ENCODE measurements around the gene CCDC60. TPM values are rescaled to one million over a fixed set of nuclear protein-coding genes. Genes with fewer than 3 reads are reported as not detected.

The CCDC60 gene
- total and polyA plus RNA-seq, 2 of the 13 experiments (the other 11 are each of a cell fraction or from before 2014, with no cell fraction given), result not detected

DNA sequence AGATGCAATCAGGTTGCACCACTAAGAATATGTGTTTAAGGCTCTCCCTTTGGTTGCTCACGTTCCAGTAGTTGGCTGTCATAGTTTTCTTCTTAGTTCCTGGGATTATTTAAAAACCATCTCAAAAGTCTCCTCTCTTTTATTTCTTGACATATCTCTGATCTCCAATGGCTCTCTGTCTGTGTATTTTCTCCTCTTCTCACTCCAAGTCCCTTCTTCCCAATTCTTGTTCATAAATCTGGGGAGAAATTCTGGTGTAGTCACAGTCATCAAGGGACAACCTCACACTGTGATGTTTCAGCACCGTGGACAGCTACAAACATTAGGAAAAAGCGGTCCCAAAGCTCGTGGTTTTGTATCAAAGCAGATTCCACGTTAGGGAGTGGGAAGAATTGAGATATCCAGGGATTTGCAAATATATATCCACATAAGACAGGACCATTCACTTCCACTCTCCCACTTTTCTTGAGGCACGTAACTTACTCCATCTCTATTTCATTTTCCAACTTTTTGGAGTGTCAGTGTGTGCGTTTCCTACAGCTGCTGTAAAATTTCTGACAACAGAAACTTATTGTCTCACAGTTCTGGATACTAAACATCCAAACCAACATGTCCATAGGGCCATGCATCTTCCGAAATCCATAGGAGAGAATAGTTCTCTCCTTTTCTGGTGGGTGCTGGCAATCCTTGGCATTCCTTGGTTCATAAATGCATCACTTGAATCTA, 178.4 kb downstream of the CCDC60 start (continued):
- TF ChIP-seq, protein P1, sequence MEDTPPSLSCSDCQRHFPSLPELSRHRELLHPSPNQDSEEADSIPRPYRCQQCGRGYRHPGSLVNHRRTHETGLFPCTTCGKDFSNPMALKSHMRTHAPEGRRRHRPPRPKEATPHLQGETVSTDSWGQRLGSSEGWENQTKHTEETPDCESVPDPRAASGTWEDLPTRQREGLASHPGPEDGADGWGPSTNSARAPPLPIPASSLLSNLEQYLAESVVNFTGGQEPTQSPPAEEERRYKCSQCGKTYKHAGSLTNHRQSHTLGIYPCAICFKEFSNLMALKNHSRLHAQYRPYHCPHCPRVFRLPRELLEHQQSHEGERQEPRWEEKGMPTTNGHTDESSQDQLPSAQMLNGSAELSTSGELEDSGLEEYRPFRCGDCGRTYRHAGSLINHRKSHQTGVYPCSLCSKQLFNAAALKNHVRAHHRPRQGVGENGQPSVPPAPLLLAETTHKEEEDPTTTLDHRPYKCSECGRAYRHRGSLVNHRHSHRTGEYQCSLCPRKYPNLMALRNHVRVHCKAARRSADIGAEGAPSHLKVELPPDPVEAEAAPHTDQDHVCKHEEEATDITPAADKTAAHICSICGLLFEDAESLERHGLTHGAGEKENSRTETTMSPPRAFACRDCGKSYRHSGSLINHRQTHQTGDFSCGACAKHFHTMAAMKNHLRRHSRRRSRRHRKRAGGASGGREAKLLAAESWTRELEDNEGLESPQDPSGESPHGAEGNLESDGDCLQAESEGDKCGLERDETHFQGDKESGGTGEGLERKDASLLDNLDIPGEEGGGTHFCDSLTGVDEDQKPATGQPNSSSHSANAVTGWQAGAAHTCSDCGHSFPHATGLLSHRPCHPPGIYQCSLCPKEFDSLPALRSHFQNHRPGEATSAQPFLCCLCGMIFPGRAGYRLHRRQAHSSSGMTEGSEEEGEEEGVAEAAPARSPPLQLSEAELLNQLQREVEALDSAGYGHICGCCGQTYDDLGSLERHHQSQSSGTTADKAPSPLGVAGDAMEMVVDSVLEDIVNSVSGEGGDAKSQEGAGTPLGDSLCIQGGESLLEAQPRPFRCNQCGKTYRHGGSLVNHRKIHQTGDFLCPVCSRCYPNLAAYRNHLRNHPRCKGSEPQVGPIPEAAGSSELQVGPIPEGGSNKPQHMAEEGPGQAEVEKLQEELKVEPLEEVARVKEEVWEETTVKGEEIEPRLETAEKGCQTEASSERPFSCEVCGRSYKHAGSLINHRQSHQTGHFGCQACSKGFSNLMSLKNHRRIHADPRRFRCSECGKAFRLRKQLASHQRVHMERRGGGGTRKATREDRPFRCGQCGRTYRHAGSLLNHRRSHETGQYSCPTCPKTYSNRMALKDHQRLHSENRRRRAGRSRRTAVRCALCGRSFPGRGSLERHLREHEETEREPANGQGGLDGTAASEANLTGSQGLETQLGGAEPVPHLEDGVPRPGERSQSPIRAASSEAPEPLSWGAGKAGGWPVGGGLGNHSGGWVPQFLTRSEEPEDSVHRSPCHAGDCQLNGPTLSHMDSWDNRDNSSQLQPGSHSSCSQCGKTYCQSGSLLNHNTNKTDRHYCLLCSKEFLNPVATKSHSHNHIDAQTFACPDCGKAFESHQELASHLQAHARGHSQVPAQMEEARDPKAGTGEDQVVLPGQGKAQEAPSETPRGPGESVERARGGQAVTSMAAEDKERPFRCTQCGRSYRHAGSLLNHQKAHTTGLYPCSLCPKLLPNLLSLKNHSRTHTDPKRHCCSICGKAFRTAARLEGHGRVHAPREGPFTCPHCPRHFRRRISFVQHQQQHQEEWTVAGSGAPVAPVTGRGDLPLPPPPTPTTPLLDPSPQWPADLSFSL (CRISPR knock-in tag; IDR thresholded peaks at IDR 0.05), result no peak
- TF ChIP-seq ZSCAN22 (CRISPR knock-in tag; IDR thresholded peaks at IDR 0.05), result no peak
- no peak for TF ChIP-seq SOX13 (IDR thresholded peaks at IDR 0.05)
- TF ChIP-seq SOX13 (CRISPR knock-in tag; conservative IDR thresholded peaks at IDR 0.05 in 1 of 2, IDR thresholded peaks at IDR 0.05 in 1 of 2), result peak in 1 of 2 experiments; percentile 15; a peak in 1 of 4 replicates
- TF ChIP-seq, protein P2, sequence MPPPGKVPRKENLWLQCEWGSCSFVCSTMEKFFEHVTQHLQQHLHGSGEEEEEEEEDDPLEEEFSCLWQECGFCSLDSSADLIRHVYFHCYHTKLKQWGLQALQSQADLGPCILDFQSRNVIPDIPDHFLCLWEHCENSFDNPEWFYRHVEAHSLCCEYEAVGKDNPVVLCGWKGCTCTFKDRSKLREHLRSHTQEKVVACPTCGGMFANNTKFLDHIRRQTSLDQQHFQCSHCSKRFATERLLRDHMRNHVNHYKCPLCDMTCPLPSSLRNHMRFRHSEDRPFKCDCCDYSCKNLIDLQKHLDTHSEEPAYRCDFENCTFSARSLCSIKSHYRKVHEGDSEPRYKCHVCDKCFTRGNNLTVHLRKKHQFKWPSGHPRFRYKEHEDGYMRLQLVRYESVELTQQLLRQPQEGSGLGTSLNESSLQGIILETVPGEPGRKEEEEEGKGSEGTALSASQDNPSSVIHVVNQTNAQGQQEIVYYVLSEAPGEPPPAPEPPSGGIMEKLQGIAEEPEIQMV (CRISPR knock-in tag; IDR thresholded peaks at IDR 0.05; ENCODE audit: low read depth), result no peak
- TF ChIP-seq ELF3 (CRISPR knock-in tag; IDR thresholded peaks at IDR 0.05), result no peak
- no peak for TF ChIP-seq SMAD1 (CRISPR knock-in tag; IDR thresholded peaks at IDR 0.05; ENCODE audit: borderline replicate concordance, low read depth)
- TF ChIP-seq ZNF335 (CRISPR knock-in tag; IDR thresholded peaks at IDR 0.05), result no peak
- no peak for TF ChIP-seq ZNF619 (CRISPR knock-in tag; IDR thresholded peaks at IDR 0.05)
- no peak for TF ChIP-seq HDAC2 (CRISPR knock-in tag; IDR thresholded peaks at IDR 0.05)
- TF ChIP-seq ZIK1 (CRISPR knock-in tag; IDR thresholded peaks at IDR 0.05; ENCODE audit: borderline replicate concordance, low read depth), result no peak
- peak; percentile 96 for TF ChIP-seq MIER2 (CRISPR knock-in tag; IDR thresholded peaks at IDR 0.05)
- TF ChIP-seq, protein P3, sequence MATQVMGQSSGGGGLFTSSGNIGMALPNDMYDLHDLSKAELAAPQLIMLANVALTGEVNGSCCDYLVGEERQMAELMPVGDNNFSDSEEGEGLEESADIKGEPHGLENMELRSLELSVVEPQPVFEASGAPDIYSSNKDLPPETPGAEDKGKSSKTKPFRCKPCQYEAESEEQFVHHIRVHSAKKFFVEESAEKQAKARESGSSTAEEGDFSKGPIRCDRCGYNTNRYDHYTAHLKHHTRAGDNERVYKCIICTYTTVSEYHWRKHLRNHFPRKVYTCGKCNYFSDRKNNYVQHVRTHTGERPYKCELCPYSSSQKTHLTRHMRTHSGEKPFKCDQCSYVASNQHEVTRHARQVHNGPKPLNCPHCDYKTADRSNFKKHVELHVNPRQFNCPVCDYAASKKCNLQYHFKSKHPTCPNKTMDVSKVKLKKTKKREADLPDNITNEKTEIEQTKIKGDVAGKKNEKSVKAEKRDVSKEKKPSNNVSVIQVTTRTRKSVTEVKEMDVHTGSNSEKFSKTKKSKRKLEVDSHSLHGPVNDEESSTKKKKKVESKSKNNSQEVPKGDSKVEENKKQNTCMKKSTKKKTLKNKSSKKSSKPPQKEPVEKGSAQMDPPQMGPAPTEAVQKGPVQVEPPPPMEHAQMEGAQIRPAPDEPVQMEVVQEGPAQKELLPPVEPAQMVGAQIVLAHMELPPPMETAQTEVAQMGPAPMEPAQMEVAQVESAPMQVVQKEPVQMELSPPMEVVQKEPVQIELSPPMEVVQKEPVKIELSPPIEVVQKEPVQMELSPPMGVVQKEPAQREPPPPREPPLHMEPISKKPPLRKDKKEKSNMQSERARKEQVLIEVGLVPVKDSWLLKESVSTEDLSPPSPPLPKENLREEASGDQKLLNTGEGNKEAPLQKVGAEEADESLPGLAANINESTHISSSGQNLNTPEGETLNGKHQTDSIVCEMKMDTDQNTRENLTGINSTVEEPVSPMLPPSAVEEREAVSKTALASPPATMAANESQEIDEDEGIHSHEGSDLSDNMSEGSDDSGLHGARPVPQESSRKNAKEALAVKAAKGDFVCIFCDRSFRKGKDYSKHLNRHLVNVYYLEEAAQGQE (IDR thresholded peaks at IDR 0.05; ENCODE audit: borderline replicate concordance in 1 of 2, low read depth in 1 of 2, low read length in 2 of 2), result peak; percentile 68 to 96
